ENCODE data around the gene DPYSL4.

Gene DPYSL4
- 0 to 0.43 (median 0.08) reads per million in 18 experiments for total RNA-seq

DNA sequence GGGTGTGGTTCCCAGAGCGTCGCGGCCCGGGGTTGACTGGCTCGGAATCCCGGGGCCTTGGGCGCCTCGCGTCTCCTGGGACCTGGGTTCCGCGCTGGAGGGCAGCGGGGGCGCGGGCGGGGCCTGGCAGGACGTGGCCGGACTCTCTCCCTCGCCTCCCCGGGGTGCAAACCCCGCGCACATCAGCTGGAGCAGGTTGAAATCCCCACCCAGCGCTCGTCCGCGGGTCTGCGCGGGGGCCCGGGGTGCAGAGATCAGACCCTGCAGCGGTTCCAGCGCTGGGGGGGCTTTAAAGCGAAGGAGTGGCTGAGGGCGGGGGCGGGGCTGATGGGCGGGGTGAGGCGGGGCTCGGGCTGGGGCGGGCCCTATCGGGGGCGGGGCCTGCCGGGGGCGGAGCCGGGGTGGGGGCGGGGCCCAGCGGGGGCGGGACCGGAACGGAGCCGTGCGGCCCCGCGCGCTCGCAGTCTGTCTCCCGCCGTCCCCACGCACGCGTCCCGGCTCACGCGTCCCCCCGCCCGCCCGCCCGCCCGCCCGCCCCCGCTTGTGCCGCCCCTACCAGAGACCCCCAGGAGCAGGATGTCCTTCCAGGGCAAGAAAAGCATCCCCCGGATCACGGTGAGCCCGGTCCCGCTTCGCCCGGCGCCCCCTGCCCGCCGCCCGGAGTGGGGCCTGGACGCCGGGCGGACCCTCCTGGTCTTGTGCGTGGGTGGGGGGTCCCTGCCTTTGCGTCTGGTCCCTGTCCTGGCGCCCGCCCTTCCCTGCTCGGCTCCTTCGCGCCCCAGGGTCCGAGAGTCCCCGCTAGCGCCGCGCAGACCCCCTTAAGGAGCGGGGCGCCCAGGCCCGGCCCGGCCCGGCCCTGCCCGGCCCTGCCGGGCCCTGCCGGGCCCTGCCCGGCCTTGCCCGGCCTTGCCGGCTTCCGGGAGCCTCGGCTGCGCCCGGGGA is at the start of gene DPYSL4:
Gene DPYSL4, plus strand, starts transcription at position 461 of the 942 bp plus-strand sequence. Its CDS starts 116 bp downstream, at position 577.
- peak in 1 of 2 donors; percentile 6 for DNase-seq

DNA sequence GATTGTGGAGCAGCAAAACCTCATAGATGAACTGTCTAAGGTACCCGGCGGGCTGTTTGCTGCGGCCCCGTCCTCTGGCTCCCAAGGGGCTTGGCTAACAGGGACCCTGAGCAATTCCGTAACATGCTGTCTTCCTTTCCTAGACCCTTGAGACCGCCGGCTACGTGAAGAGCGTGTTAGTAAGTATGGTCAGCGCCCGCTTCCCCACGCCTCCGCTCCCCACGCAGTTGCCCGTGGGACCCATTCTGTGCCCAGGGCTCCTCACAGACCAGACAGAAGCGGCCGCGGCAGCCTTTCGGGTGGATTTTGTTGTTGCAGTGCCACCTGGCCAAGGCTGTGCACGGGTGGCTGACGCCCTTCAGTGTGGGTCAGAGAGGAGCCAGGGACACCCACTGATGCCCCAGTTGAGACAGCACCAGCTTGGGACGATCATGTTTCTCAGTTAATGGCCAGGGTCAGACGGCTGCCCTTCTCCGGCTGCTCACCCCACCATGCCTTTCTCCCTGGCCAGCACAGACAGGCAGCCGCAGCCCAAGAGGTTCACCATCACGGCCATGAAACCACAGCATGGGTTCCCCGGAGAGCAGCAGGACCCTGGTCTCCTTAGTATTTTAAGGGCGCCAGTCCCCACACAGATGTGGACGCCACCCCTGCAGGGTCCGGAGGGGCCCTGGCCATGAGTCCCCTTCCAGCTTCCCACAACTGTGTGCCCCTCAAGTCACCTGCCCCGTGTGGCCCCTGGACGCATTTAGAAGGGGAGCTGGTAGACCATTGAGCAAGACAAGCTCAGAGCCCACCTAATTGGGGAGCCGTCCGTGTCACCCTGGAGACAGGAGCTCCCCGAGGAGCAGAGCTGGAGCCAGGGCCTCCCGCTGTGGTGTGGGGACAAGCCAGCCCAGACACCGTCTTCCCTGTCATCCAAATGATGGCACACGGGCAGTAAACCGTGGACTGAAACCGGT is 49.4 kb upstream of the DPYSL4 start:
- DNase-seq = no peak

DNA sequence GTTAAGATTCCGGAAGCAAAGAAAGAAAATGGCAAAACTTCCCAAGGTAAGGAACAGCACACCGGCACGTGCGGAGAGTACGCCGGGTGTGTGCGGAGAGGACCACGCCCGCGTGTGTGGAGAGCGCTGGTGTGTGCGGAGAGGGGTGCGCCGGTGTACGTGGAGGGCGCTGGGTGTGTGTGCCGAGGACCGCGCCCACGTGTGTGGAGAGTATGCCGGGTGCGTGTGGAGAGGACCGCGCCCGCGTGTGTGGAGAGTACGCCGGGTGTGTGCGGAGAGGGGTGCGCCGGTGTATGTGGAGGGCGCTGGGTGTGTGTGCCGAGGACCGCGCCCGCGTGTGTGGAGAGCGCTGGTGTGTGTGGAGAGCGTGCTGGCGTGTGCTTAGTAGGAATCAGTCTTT is 48.6 kb upstream of the DPYSL4 start:
- DNase-seq = no peak

DNA sequence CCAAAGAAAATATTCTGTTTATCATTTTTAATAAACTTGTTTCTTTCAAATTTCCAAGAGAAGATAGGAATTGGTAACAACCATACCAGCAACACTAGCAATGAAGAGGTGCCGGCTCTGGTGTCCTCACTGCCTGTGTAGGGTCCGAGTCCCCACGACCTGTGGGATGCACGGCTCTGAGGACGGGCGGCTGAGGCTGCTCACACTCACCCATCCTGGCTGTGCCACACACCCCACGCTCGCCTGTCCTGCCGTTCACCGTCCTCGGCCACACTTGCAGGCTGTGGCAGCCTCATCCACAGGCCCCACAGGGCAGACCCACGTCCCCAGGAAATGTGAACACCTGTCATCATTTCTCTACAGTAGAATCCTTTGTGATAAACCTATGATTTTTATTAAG is 48.2 kb upstream of the DPYSL4 start:
- DNase-seq = no peak

DNA sequence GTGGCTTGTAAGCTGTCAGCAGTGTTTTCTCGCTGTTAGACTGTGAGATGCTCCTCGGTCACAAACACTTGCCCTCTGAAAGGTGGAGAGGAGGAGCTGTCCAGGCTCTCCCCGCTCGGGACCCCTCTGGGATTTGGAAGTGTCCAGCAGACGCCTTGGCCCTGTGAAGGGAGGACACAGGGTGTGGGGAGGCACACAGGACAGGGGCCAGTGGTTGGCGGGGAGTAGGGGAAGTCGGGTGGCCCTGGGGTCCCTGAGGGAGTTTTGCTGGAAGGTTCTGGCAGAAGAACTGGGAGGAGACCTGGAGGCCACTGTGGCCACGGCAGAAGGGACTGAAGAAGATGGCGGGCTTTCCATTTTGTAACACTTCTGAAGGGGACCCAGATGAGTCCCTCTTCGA is 47.2 kb upstream of the DPYSL4 start:
- no peak for DNase-seq

DNA sequence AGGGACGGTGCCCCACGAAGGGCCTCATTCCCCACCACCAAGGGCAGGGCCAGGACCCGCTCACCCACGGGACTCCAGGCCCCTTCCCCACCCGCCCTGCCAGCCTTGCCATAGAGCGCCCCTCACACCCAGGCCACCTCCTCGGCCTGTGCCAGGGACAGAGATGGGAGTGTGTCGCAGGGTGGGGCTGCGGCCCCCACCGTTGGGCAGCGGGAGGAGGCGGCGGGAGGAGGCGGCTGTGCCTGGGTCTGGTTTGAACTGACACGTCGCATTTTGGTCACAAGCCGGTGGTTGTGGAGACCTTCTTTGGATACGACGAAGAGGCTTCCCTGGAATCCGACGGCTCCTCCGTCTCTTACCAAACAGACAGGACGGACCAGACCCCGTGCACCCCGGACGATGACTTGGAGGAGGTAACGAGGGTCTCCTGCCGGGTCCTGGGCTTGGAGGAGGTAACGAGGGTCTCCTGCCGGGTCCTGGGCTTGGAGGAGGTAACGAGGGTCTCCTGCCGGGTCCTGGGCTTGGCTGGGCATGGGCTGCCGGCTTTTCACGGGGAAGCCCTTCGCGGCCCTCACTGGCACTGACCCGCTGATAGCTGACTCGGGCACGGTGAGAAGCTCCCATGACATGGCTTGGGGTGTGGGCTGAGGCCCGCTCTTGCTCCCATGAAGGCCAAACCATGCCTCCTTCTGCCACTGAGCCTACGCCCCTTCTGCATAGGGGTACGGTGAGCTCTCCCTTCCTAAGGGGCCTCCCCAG is 46.4 kb upstream of the DPYSL4 start:
- DNase-seq = no peak

DNA sequence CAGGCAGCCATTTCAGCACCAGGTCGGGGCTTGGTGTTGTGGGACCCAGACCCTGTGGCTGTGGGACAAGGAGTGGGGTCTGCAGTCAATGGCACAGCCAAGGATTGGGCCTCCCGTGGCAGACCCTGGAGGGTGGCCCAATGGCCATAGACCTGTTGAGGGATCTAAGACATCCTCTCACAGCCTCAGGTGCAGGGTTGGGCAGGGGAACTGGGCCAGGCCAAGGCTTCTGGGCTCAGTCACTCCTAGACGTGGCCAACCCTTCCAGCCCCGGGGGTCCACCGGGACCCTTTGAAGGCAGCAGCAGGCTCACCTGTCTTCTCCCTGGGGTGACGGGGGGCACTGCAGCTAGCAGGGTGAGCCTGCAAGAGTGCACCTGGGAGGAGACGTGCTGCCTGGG is 45.7 kb upstream of the DPYSL4 start:
- no peak for DNase-seq

DNA sequence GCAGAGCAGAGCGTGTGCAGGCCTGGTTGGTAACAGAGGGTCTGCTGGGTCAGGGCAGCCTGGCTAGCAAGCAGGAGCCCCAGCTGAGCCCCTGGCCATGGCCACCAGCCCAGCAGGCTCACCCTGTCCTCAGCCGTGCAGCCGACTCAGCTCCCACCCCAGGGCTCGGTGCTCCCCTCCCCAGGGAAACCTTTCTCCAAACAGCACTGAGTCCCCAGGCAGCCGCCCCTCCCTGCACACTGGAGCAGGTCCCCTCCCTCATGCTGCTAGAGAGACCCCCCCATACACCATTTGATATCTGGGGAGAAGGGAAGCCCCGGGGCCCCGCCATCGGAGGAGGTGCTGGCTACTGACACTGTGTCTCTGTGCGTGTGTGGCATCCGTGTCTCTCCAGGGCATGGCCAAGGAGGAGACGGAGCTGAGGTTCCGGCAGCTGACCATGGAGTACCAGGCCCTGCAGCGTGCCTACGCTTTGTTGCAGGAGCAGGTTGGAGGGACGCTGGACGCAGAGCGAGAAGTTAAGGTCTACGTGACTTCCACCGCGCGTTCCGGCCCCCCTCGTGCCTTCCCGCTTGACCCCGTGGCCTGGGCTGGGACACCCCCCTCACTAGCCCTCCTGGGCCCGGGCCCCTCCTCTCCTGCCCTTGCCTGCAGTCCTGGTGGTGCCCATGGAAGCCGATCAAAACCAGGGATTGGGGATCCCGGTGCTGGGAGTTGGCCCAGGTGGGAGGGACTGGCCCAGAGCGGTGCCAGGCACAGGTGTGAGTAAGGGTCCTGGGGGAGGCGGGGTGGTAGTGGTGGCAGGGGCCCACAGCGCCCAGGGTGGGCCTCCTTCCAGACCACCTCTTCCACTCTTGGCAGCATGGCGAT is 45.0 kb upstream of the DPYSL4 start:
- DNase-seq = no peak

DNA sequence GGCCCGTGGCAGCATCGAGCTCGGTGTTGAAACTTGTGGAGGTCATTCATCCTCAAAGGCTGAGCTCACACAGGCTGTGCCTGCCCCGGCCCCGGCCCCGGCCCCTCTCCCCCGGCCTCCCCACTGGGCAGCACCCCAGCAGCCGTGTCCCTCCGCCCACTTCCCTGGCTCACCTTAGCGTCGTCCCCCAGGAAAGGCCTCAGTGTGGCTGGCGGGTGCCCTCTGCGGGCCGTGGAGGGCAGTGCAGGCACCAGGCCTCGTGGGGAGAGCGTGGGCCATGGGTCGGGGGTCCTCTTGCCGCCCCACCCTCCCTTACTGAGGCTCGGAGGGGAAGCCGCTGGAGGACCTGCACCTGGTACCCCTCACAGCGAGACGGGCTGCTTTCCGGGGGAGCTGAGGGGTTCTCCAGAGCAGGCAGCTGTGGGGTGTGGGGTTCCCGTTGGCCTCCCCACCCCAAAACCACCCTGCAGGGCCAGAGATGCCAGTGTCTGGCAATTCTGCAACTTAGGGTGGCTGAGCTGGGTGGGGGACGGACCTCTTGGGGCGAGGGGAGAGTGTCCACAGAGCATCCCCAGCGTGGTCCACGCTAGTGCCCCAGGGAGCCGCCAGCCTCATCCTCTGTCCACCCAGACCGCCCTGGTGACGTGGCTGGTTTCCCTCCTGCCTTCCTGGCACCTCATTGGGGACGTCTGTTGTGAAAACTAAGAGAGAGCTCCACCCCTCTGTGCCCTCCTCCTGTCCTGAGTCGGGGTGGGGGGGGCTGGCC is 44.2 kb upstream of the DPYSL4 start:
- DNase-seq = no peak

DNA sequence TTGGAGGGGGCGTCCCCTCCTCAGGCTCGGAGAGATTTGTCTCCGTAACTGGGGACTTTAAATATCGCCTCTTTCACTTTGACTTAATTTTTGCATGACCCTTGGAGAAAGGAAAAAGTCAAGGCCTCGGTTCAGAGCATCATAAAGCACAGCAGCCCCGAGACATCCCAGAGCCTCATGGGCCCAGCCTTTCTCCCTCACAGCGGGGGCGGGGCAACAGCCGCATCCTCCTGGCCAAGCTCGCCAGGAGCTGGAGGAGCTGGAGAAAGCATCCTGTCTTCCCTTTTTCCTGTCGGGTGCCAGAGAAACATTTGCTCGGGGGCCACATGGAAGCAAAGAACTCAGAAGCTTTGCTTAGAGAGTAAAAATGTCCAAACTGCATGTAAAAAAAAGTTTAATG is 43.6 kb upstream of the DPYSL4 start:
- no peak for DNase-seq

DNA sequence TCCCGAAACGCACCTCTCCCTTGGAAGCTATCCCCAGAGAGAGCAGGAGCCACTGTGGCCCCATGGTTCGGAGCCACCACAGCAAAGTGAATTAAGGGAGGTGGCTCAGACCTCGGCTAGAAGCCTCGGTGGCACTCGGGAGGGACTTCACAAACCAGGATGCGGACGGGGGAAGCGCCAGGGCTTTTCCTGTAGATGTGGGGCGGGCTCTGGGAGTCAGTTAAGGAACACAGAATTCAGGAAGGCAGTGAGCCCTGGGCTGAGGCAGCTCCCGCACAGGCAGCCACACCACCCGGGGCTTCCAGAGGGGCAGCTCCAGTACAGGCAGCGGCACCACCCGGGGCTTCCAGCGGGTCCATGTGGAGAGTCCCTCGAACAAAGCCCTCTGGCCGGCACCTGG is 42.7 kb upstream of the DPYSL4 start:
- no peak for DNase-seq

DNA sequence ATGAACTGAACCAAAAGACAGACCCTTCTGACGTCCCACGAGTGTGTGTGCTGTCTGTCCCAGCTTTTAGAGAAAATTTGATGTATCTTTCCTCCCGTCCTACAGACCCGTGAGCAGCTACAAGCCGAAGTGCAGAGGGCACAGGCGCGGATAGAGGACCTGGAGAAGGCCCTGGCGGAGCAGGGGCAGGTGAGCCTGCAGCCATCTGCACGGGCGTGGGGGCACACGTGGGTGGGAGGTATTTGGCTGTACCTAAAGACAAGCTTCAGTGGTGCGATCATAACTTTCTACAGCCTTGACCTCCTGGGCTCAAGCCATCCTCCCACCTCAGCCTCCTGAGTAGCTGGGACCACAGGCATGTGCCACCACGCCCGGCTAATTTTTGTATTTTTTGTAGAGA is 41.7 kb upstream of the DPYSL4 start:
- no peak for DNase-seq

DNA sequence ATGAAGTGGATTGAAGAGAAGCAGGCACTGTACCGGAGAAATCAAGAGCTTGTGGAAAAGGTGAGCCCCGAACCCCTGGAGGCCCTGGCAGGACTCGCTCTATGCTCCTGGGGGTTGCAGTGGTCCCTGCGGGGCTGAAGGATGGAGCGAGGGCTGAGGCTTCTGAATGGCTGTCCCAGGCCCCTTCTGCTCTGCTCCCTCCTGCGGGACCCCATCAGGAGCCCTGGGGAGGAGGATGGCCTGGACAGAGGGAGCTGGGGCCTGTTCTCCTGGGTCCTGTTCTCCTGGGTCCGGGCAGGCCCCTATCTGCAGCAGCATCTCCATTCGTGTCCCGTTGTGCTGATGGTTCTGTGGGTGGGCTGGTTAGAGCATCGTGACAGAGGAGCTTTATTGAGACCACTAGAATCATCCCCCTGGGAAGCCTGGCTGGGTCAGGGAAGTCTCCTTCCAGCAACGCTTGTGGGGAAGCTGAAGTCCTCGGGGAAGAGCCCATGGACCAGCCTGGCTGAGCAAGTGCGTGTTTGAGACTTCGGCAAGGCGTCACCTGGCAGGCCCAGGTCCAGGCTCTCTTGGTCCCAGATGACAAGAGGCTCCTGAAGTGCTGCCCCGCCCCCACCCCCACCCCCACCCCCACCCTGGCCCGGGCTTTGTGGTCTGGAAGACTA is 41.1 kb upstream of the DPYSL4 start:
- no peak for DNase-seq

DNA sequence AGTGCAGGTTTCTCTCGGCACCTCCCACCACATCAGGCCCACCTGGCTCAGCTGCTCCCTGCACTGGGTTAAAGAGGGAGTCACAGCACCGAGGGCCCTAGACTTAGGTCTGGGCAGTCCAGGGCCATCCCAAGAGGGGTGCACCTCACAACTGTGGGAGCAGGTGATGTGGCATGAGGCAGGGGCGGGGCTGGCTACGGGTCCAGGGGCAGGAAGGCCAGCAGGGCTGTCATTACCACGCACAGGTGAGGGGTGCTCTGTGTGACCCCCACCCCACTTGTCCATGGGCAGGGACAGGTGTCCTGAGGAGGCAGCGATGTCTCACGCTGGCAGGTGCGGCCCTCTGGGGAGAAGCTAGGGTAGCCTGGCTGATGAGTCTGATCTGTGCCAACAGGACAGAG is 40.5 kb upstream of the DPYSL4 start:
- no peak for DNase-seq

DNA sequence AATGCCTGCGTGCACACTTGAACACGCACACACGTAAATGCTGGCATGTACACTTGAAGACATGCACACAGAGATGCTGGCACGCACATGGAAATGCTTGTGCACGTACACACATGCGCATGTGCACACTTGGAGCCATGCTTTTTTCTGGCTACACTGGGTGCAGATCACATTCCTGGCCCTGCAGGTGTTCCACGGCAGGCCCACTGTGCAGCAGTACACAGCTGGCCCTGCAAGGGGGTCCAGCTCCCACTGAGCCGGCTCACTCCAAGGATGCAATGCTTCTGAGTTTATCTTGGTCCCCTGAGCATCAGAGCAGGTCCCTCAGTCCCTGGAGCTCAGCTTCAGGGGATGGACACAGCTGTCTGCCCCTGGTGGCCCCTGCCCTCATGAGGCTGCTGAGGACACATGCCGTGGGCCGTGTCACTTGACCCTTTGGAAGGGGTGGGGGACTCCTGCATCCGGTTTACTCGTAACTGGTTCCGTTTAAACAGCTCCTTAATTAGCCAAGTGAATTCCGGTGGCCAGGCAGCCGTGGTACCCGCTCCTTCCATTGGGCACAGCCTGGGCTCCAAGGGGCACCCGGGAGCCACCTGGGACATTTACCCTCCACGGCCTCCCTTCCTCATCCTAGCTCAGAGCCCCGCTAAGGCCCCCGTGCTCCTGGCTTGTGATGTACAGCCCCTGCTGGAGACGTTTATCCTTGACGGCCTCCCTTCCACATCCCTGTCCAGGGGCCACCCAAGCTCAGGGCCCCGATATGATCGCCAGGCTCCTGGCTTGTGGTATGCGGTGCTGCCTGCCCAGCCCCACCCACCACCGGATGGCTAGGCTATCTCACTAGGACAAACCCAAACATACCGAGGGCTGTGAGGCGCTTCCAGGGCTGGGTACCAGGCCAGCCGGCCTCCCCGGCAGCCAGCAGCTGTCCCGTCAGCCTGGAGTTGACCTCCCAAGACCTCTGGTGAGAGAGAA is 39.5 kb upstream of the DPYSL4 start:
- DNase-seq = no peak

DNA sequence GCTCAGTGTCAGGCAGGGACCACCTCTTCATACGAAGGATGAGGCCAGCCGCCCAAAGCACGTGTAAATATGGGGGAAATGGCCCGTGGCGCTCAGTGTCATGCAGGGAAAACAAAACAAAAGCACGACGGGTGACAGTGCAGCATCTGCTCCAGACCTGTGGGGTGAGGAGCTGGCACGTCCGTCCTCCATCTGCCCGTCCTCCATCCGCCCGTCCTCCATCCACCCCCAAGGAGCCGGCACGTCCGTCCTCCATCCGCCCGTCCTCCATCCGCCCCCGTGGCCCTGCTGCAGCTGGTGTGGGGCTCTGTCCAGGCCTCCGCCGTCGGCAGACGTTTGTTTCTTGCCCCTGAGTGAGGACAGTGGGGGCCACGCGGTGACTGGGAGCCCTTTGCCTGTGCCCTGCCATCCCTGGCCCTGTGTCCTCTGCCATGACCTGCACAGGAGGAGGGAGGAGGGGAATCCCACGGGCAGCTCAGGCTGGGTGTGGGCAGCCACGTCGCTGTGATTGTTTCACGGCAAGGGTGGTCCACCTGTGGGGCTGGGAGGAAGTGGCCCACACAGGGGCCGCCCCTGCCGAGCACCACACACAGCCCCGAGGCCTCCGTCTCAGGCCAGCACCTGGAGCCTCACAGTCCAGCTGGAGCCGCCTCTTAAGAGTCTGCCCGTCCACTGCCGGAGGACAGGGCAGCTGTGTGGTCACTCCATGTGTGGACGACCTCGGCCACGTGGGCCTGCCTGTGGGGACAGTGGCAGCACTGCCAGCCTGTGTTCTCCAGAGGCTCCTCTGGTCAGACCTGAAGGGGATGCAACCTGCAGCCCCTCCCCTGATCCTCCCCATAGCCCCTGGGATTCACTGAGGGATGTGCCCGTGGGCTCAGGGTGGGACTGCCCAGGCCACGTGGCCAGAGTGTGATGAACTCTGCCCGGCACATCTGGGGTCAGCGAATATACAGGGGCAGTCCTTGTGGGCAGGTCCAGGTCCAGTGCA is 38.2 kb upstream of the DPYSL4 start:
- DNase-seq = no peak

DNA sequence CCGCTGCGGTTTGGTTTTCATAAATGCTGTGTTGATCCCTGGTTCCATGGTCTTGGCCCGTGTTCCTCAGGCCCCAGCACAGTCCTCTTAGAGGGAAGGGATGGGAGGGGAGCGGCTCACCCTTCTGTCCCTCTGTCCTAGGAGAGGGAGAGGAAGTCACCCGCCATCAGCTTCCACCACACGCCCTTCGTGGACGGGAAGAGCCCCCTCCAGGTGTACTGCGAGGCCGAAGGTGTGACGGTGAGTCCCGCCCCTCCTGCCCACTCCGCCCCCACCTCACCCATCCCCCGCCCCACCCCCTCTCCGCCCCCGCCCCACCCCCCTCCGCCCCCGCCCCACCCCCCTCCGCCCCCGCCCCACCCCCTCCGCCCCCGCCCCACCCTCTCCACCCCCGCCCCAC is 37.5 kb upstream of the DPYSL4 start:
- no peak for DNase-seq

DNA sequence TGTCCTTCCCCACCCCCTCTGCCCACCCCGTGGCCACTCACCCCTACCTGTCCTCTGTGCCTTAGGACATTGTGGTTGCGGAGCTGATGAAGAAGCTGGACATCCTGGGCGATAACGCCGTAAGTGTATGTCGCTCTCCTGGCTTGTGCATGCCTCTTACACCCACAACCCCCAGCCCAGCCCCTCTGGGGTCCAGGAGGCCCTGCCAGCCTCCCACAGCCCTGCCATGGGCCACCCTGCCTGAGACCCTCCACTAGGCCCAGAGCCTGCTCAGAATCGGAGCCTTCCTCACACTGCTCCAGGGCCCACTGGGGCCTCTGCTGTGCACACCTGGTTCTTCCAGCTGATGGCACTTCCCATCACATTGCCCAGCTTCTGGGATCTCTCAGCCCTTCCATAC is 36.8 kb upstream of the DPYSL4 start:
- DNase-seq = no peak
